K562 treated with DMSO at 1 percent for 4 hours (cell line): ENCODE results near the gene CALCB. TPM values are rescaled to one million over a fixed set of nuclear protein-coding genes. Genes with fewer than 3 reads are reported as not detected.

Experiments used
- total RNA-seq: library from RNA; unstranded; fragments of 300-600 nt; gene quantifications from 2 replicates; pipeline ENCODE4 v1.2.3, GENCODE V29; 2022; ENCODE audit not compliant: insufficient read depth

CALCB gene
- not detected in 2 replicates for total RNA-seq

GRCh38 chr11:15073361-15074205 lies at the start of gene CALCB:
Gene CALCB (plus strand): TSS chr11:15073593. CDS start chr11:15074719, 1,126 bp downstream.

DNA sequence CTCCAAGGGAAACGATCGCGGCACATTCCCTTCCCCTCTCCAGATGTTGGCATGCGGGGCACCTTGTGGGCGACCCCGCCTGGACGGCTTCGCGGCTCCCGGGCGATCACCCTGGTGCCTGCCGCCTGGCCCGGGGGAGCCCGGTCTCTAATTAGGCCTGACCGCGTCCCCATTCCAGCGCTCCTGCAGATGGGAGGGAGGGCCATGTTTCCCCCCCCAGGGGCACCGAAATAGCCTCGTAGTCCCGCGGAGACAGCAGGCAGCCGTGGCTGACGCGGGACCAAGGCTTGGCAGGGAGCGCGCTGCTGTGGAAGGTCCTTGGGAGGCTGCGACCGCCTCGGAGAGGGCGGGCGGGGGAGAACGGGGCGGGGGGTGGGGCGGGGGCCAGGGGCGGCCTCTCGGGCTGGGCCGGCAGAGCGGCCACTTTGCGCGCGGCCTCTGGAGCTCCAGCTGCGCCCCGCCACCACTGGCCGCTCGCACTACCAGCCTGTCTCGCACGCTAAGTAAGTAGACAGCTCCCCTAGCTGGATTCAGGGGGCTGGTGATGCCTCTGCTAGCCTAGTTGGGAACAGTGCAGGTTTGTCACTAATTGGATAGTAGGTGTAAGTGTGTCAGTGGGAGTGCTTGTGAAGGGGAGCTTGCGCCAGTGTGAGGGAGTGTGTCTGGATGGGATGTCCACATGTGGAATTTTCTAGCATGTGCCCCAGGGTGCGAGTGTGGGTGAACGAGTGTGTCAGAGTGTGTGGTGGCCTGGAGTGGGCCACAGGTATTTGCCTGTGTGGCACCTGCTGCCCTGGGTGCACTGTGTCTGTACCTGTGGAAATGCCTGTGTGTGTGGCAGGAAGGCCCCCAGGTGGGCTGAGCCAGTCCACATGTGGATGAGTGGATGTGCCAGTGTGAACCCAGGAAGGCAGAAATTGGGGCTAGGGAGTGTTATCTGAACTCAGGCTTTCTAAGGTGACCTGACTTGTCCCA lies 41.4 kb downstream of the CALCB start, which contains the start of gene INSC:
Gene INSC, plus strand, starts transcription at position 423 of the 975 bp plus-strand sequence. CDS start 34,252 bp downstream, outside the sequence.

Other genes starting within 250 kb of the CALCB start
- 17.4 and 18.8 TPM in 2 replicates for gene CYP2R1, start 181.4 kb upstream of the CALCB start, total RNA-seq
- not detected in 2 replicates for gene CALCA, start 101.2 kb upstream of the CALCB start, total RNA-seq
- gene INSC, start 41.3 kb downstream of the CALCB start, total RNA-seq = not detected in 2 replicates